Measurements from ENCODE around the gene RTN1.

DNA sequence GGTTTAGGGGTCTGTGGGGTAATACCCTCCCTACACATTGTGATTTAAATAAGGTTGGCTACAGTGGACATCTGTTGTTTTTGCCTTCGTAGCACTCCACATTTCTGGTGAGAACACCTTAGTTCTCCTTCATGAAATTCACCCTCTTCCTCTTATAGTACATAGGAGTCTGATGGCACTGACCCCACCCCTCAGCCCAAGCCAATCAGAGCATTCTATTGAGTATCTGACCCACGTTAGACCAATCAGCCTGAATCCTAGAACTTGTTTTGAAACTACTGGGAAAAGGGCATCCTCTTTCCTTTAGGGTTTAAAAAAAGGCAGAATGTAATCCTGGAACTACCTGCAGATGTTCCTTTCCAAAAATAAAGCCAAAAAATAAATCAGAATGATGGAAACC lies 33.6 kb upstream of the RTN1 start:
- TF ChIP-seq, protein P1, sequence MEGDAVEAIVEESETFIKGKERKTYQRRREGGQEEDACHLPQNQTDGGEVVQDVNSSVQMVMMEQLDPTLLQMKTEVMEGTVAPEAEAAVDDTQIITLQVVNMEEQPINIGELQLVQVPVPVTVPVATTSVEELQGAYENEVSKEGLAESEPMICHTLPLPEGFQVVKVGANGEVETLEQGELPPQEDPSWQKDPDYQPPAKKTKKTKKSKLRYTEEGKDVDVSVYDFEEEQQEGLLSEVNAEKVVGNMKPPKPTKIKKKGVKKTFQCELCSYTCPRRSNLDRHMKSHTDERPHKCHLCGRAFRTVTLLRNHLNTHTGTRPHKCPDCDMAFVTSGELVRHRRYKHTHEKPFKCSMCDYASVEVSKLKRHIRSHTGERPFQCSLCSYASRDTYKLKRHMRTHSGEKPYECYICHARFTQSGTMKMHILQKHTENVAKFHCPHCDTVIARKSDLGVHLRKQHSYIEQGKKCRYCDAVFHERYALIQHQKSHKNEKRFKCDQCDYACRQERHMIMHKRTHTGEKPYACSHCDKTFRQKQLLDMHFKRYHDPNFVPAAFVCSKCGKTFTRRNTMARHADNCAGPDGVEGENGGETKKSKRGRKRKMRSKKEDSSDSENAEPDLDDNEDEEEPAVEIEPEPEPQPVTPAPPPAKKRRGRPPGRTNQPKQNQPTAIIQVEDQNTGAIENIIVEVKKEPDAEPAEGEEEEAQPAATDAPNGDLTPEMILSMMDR (IDR thresholded peaks at IDR 0.05; ENCODE audit: insufficient read depth, low read length, poor library complexity, severe bottlenecking), result no peak
- no peak for TF ChIP-seq EZH2phosphoT487 (conservative IDR thresholded peaks at IDR 0.05; ENCODE audit: low read length)
